IPS DF 4.7 (cell line): Measurements from ENCODE around the gene FXYD3.

Experiments
- DNase-seq: peaks from one replicate; pipeline ENCODE4 v3.0.0-alpha.2; 2013; ENCODE audit warnings: low spot score; ENCODE audit errors: extremely low read depth

Gene FXYD3

DNA sequence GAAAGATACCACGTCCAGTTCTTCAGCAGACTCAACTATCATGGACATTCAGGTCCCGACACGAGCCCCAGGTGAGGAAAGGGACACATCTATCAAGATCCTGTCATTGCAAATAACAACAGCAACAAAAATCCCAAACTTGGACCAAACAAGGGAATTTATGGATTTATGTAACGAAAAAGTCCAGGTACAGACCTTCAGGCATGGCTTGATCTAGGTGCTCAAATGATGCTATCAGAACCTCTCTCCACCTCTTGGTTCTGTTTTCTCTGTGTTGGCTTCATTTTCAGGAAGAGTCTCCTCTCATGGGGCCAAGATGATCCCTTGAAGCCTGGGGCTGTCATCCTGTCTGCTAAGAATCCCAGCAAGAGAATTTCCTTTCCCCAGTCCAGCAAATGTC lies 41.8 kb downstream of the FXYD3 start:
- no peak for DNase-seq

GRCh38 chr19:35159606-35160005 lies 44.0 kb downstream of the FXYD3 start:
- no peak for DNase-seq

- no peak for DNase-seq
These were observed 45.2 kb downstream of the FXYD3 start for GRCh38 chr19:35160629-35161433.

GRCh38 chr19:35161434-35161743 lies 45.8 kb downstream of the FXYD3 start:
- DNase-seq = no peak

DNA sequence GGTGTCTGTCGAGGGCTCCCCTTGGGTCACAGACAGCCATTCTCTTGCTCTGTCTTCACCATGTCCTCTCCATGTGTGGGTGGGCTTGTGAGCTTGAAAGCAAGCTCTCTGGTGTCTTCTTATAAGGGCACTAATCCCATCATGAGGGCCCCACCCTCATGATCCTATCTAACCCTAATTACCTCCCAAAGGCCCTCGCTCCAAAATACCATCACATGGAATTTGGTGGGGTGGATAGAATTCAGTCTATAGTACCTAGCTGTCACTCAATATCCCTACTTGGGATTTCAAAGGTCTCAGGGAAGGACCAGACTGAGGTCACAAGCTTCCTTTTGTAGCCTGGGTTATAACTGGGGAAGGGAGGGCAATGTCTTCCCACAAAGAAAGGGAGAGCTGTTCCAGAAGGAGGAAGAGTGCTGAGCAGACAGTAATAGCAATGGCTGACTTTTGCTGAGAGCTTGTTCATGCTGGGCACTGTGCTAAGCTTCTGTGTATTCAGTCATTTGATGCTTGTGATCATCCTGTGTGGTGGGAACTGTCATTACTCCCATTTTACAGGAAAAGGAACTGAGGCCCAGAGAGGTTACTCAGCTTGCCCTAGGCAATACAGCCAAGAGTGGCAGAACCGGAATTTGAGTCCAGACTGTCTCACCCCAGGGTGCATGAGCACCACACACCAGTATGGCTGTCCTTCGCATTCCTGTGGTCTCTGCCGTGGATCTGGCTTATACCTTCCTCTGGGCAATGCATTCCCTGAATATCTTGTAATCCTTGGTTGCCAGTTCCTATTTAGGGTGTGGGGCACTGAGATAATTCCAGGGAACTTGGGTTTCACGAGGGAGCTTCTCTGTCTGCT lies 47.1 kb downstream of the FXYD3 start:
- no peak for DNase-seq

GRCh38 chr19:35164418-35164817 lies 48.8 kb downstream of the FXYD3 start:
- DNase-seq = no peak

DNA sequence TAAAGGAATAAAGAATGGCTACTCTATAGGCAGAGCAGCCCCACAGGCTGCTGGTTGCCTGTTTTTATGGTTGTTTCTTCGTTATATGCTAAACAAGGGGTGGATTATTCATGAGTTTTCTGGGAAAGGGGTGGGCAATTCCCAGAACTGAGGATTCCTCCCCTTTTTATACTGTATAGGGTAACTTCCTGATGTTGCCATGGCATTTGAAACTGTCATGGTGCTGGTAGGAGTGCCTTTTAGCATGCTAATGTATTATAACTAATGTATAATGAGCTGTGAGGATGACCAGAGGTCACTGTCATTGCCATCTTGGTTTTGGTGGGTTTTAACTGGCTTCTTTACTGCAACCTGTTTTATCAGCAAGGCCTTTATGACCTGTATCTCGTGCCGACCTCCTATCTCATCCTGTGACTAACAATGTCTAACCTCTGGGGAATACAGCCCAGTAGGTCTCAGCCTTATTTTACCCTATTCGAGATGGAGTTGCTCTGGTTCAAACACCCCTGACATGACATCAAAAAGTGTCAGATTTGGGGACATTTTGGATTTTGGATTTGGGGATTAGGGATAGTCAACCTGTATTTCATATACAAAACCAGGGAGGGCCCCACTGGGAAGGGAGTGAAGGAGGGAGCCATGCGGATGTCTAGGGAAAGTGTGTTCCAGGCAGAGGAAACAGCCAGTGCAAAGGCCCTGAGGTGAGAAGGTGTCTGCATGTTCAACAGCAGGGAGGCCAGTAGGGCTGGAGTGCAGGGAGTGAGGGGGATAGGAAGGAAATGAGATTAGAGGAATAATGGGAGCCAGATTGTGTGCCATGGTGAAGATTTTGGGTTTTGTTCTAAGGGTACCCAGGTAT lies 49.8 kb downstream of the FXYD3 start:
- DNase-seq = no peak

- no peak for DNase-seq
These were observed 50.8 kb downstream of the FXYD3 start for GRCh38 chr19:35166100-35167063.

GRCh38 chr19:35167251-35168119 lies 51.9 kb downstream of the FXYD3 start:
- no peak for DNase-seq

- DNase-seq = no peak
These were observed 52.6 kb downstream of the FXYD3 start for GRCh38 chr19:35168196-35168595.

GRCh38 chr19:35169221-35169995 lies 53.8 kb downstream of the FXYD3 start:
- DNase-seq = no peak

GRCh38 chr19:35170359-35171061 lies 54.9 kb downstream of the FXYD3 start:
- DNase-seq = no peak

GRCh38 chr19:35171730-35172129 lies 56.1 kb downstream of the FXYD3 start:
- DNase-seq = no peak
